Muscle of leg (tissue), 11 donors: ENCODE data around the gene ARHGAP18. TPM values are rescaled to one million over a fixed set of nuclear protein-coding genes. Genes with fewer than 3 reads are reported as not detected.

Experiments used
- DNase-seq: peaks from one replicate; pipeline ENCODE4 v3.0.0; 2013
- H3K27ac ChIP-seq: one replicate; pipeline ENCODE4 v1.5.1; 2013; ENCODE audit warnings: mild to moderate bottlenecking, low read length, control low read depth
- H3K27me3 ChIP-seq: one replicate; pipeline ENCODE4 v1.6.1; 2013; ENCODE audit warnings: low read length; ENCODE audit not compliant: control insufficient read depth, insufficient read depth
- H3K36me3 ChIP-seq: one replicate; pipeline ENCODE4 v1.6.1; 2013; ENCODE audit warnings: low read length; ENCODE audit not compliant: control insufficient read depth, insufficient read depth
- H3K4me1 ChIP-seq: one replicate; pipeline ENCODE4 v1.6.1; 2013; ENCODE audit warnings: low read length; ENCODE audit not compliant: control insufficient read depth, insufficient read depth
- H3K4me3 ChIP-seq: one replicate; pipeline ENCODE4 v1.5.1; 2013; ENCODE audit warnings: low read length, control low read depth
- H3K9me3 ChIP-seq: replicated peaks from 2 replicates; pipeline ENCODE4 v1.6.1; 2013; ENCODE audit warnings: low read depth, low read length; ENCODE audit not compliant: control insufficient read depth
- WGBS: methylation state at CpG from one replicate; pipeline ENCODE4 v1.1.5; 2013; ENCODE audit warnings: missing lambda C conversion rate; ENCODE audit not compliant: insufficient coverage; 5-methylcytosine and 5-hydroxymethylcytosine counted together
- polyA plus RNA-seq, 8 donors: library from polyadenylated mRNA; unstranded; fragments of 120-200 nt; gene quantifications; one replicate each; pipeline versions ENCODE4 v1.2.1 to v1.2.3, GENCODE V29; 2013; ENCODE audit warnings: inconsistent platforms in 1 of 8, low replicate concordance in 1 of 8; ENCODE audit not compliant: insufficient read length in 8 of 8, insufficient read depth in 1 of 8
- total RNA-seq: library from RNA; stranded (reverse); fragments of 120-200 nt; gene quantifications from one replicate; pipeline ENCODE4 v1.2.4, GENCODE V29; 2013

The ARHGAP18 gene
- total and polyA plus RNA-seq, 9 donors = 14.2 to 22.8 (median 18.5) TPM

GRCh38 chr6:129551486-129551885 lies 158.5 kb downstream of the ARHGAP18 start:
- no peak overlapping the region for H3K27ac ChIP-seq
- no peak overlapping the region for H3K4me3 ChIP-seq
- no peaks in the 10 kb centered on the region for H3K27me3 ChIP-seq
- no peaks in the 10 kb centered on the region for H3K36me3 ChIP-seq
- no peak for DNase-seq
- no peaks in the 10 kb centered on the region for H3K9me3 ChIP-seq
- H3K4me1 ChIP-seq = no peaks in the 10 kb centered on the region
- WGBS = no CpG with 5 or more reads among the region's 1 CpG

DNA sequence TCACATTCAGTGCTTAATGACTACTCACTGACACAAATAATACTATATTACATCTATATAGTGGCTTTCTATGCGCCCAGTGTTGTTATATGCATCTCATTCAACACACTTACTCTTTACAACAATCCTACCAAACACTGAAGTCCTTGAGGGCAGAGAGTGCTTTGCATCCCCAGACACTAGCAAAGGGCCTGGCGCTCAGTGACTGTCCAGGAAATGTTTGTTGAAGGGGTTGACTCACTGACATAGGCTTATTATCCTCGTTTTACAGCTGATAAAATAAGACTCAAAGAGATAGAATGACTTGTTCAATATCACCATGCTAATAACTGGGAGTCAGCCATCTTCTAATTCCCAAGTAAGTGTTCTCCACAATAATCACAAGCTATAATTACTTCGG lies 163.3 kb downstream of the ARHGAP18 start:
- Histone ChIP-seq H3K9me3 (peaks cover 7% of the 10 kb centered on the region), H3K4me3 (no peak overlapping the region), H3K4me1 (no peaks in the 10 kb centered on the region), H3K27ac (no peak overlapping the region), H3K36me3 (no peaks in the 10 kb centered on the region), H3K27me3 (no peaks in the 10 kb centered on the region)
- no peak for DNase-seq
- no CpG with 5 or more reads among the region's 4 CpGs for WGBS

- peaks cover 7% of the 10 kb centered on the region for H3K9me3 ChIP-seq
- 98% methylated on average over 5 of the region's 8 CpGs for WGBS
- H3K4me1 ChIP-seq = no peaks in the 10 kb centered on the region
- DNase-seq = no peak
- no peak overlapping the region for H3K27ac ChIP-seq
- no peak overlapping the region for H3K4me3 ChIP-seq
- no peaks in the 10 kb centered on the region for H3K36me3 ChIP-seq
- H3K27me3 ChIP-seq = no peaks in the 10 kb centered on the region
Observed at GRCh38 chr6:129544892-129545612, 164.9 kb downstream of the ARHGAP18 start.

DNA sequence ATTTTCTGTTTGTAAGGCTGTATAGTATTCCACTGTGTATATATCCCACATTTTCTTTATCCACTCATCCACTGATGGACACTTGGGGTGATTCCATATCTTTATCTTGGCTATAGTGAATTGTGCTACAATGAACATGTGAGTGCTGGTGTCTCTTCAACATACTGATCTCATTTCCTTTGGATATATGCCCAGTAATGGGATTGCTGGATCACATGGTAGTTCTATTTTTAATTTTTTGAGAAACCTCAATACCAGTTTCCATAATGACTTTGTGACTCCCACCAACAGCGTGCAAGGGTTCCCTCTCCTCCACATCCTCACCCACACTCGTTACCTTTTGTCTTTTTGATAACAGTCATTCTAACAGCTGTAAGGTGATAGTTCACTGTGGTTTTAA lies 166.0 kb downstream of the ARHGAP18 start:
- H3K9me3 ChIP-seq = peaks cover 7% of the 10 kb centered on the region
- no peak for DNase-seq
- H3K27me3 ChIP-seq = no peaks in the 10 kb centered on the region
- no peak overlapping the region for H3K27ac ChIP-seq
- H3K4me3 ChIP-seq = no peak overlapping the region
- no peaks in the 10 kb centered on the region for H3K36me3 ChIP-seq
- H3K4me1 ChIP-seq = no peaks in the 10 kb centered on the region
- no CpG with 5 or more reads among the region's 2 CpGs for WGBS

DNA sequence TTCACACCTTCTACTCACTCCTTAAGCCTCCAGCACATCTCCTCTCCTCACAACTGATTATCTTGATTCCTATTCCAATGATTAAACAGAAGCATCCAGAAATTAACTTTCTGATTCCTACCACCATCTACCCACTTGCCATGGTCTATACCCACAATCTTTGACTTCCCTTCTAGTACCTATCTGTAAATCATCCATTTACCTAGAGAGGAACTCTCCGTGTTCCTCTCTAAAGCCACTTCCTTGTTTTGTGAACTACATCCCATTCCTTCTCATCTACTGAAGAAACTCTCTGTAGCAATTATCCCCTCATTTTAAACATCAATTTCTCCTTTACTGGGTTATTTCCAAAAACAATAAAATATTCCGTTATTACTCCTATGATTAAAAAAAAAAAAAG lies 167.3 kb downstream of the ARHGAP18 start:
- no peak for DNase-seq
- WGBS = 87% methylated on average over 1 of the region's 2 CpGs
- peaks cover 7% of the 10 kb centered on the region for H3K9me3 ChIP-seq
- no peak overlapping the region for H3K27ac ChIP-seq
- no peaks in the 10 kb centered on the region for H3K27me3 ChIP-seq
- H3K4me1 ChIP-seq = no peaks in the 10 kb centered on the region
- no peak overlapping the region for H3K4me3 ChIP-seq
- no peaks in the 10 kb centered on the region for H3K36me3 ChIP-seq

GRCh38 chr6:129539032-129539431 lies 170.9 kb downstream of the ARHGAP18 start:
- no peak for DNase-seq
- no peaks in the 10 kb centered on the region for H3K27me3 ChIP-seq
- H3K36me3 ChIP-seq = no peaks in the 10 kb centered on the region
- no peak overlapping the region for H3K4me3 ChIP-seq
- no peaks in the 10 kb centered on the region for H3K9me3 ChIP-seq
- H3K4me1 ChIP-seq = no peaks in the 10 kb centered on the region
- no peak overlapping the region for H3K27ac ChIP-seq
- 40% methylated on average over 1 of the region's 2 CpGs for WGBS

DNA sequence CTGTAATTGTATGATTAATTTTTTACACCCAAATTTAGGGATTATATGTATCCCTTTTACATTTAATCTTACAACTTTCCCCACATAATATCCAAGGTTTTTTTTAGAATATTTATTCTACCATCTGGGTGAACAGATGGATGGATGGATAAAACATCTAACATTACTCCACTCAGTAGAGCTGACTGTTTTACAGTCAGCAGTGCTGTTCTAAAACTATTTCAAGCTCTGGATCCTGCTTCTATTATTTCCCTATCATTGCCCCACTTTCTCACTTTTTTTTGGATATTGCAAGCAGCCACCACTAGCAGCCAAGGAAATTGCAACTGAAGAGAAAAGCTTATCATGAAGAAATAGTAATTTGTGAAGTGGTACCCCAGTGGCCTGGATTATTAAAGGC lies 173.7 kb downstream of the ARHGAP18 start:
- no peaks in the 10 kb centered on the region for H3K4me1 ChIP-seq
- H3K36me3 ChIP-seq = no peaks in the 10 kb centered on the region
- H3K9me3 ChIP-seq = peaks cover 3% of the 10 kb centered on the region
- H3K4me3 ChIP-seq = no peak overlapping the region
- no peak overlapping the region for H3K27ac ChIP-seq
- H3K27me3 ChIP-seq = no peaks in the 10 kb centered on the region
- no peak for DNase-seq

DNA sequence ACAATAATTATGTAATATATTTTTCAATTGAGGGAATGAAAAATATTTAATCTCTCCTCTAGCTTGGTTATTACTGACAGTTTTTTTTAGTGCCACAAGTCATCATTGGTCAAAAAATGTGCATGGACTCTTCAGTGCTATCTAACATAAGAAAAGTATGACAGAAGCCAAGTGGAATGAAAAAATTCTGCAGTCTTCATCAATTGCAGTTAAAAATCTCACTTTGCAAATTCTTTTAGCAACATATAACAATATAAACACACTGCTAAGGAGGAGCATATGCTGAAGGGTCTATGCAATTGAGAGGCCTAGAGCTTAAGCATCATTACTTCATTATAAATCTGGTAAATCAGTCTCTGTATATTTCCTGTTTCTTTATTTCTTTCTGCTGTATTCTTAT lies 175.1 kb downstream of the ARHGAP18 start:
- no peak overlapping the region for H3K4me3 ChIP-seq
- no peaks in the 10 kb centered on the region for H3K36me3 ChIP-seq
- no peak overlapping the region for H3K27ac ChIP-seq
- H3K27me3 ChIP-seq = no peaks in the 10 kb centered on the region
- no peaks in the 10 kb centered on the region for H3K4me1 ChIP-seq
- DNase-seq = no peak
- H3K9me3 ChIP-seq = peaks cover 3% of the 10 kb centered on the region

Other genes with a start within 250 kb of the ARHGAP18 start
- 0.22 TPM for gene TMEM244, start 151.1 kb upstream of the ARHGAP18 start, total RNA-seq
- not detected for gene TMEM244, start 151.1 kb upstream of the ARHGAP18 start, polyA plus RNA-seq